Measurements from ENCODE around the gene CD200R1. TPM values are rescaled to one million over a fixed set of nuclear protein-coding genes. Genes with fewer than 3 reads are reported as not detected.

Gene CD200R1
- total and polyA plus RNA-seq, 5 donors from 2014 or later = 3.9 to 7.5 (median 5.1) TPM

GRCh38 chr3:113006359-113007056 is 31.6 kb upstream of the CD200R1 start:
- Histone ChIP-seq H3K4me1 (ENCODE audit: control insufficient read depth, insufficient read depth, low read length, poor library complexity, severe bottlenecking) (peaks cover 14% of the 10 kb centered on the region), H3K27ac (ENCODE audit: insufficient read depth, low read length, poor library complexity, severe bottlenecking) (peak overlapping the region; percentile 65), H3K36me3 (ENCODE audit: control insufficient read depth, insufficient read depth, low read length) (peaks cover 58% of the 10 kb centered on the region), H3K4me3 (ENCODE audit: low read depth, low read length) (peak overlapping the region; percentile 79), H3K27me3 (ENCODE audit: control insufficient read depth, insufficient read depth, low read length) (no peaks in the 10 kb centered on the region), H3K9me3 (ENCODE audit: control insufficient read depth in 2 of 2, low read length in 2 of 2) (no peaks in the 10 kb centered on the region)
- H3K27ac Mint-ChIP-seq = peak overlapping the region; percentile 82 to 96 (median 89)
- no peak for DNase-seq
- H3K27me3 Mint-ChIP-seq = no peaks in the 10 kb centered on the region
- no peaks in the 10 kb centered on the region for H3K9me3 Mint-ChIP-seq
- H3K4me3 Mint-ChIP-seq = peak overlapping the region in 2 of 4 donors; percentile 60 to 66
- H3K4me1 Mint-ChIP-seq = peaks cover 20 to 48% (median 48%) of the 10 kb centered on the region in 4 donors
- H3K36me3 Mint-ChIP-seq = peaks cover 32% of the 10 kb centered on the region
- no peak for ATAC-seq (ENCODE audit: low read depth in 2 of 2)

- peak overlapping the region; percentile 65 for H3K27ac ChIP-seq (ENCODE audit: insufficient read depth, low read length, poor library complexity, severe bottlenecking)
- no peaks in the 10 kb centered on the region for H3K27me3 Mint-ChIP-seq
- H3K4me3 Mint-ChIP-seq = peak overlapping the region; percentile 46 to 80 (median 63)
- H3K36me3 ChIP-seq (ENCODE audit: control insufficient read depth, insufficient read depth, low read length) = peaks cover 53% of the 10 kb centered on the region
- peak; percentile 73 to 74 for ATAC-seq (ENCODE audit: low read depth in 2 of 2)
- H3K36me3 Mint-ChIP-seq = peaks cover 27% of the 10 kb centered on the region
- peak overlapping the region; percentile 82 to 96 (median 89) for H3K27ac Mint-ChIP-seq
- H3K4me1 Mint-ChIP-seq = peaks cover 18 to 51% (median 50%) of the 10 kb centered on the region in 4 donors
- peak in 2 of 3 donors; percentile 58 to 61 for DNase-seq
- no peaks in the 10 kb centered on the region for H3K9me3 ChIP-seq (ENCODE audit: control insufficient read depth in 2 of 2, low read length in 2 of 2)
- H3K9me3 Mint-ChIP-seq = no peaks in the 10 kb centered on the region
- H3K27me3 ChIP-seq (ENCODE audit: control insufficient read depth, insufficient read depth, low read length) = no peaks in the 10 kb centered on the region
- peaks cover 14% of the 10 kb centered on the region for H3K4me1 ChIP-seq (ENCODE audit: control insufficient read depth, insufficient read depth, low read length, poor library complexity, severe bottlenecking)
- peak overlapping the region; percentile 79 for H3K4me3 ChIP-seq (ENCODE audit: low read depth, low read length)
Observed at GRCh38 chr3:113005611-113006010, 30.7 kb upstream of the CD200R1 start.

- DNase-seq = peak in 1 of 3 donors; percentile 72
- Mint-ChIP-seq H3K36me3 (peaks cover 38% of the 10 kb centered on the region), H3K27ac (peak overlapping the region; percentile 69 to 84 (median 82)), H3K27me3 (no peaks in the 10 kb centered on the region), H3K4me3 (peak overlapping the region in 1 of 4 donors; percentile 28), H3K4me1 (peaks cover 22 to 66% (median 49%) of the 10 kb centered on the region in 4 donors), H3K9me3 (no peaks in the 10 kb centered on the region)
- H3K4me1 ChIP-seq (ENCODE audit: control insufficient read depth, insufficient read depth, low read length, poor library complexity, severe bottlenecking) = peaks cover 14% of the 10 kb centered on the region
- H3K36me3 ChIP-seq (ENCODE audit: control insufficient read depth, insufficient read depth, low read length) = peaks cover 56% of the 10 kb centered on the region
- H3K4me3 ChIP-seq (ENCODE audit: low read depth, low read length) = no peak overlapping the region
- H3K9me3 ChIP-seq (ENCODE audit: control insufficient read depth in 2 of 2, low read length in 2 of 2) = no peaks in the 10 kb centered on the region
- H3K27me3 ChIP-seq (ENCODE audit: control insufficient read depth, insufficient read depth, low read length) = no peaks in the 10 kb centered on the region
- peak overlapping the region; percentile 15 for H3K27ac ChIP-seq (ENCODE audit: insufficient read depth, low read length, poor library complexity, severe bottlenecking)
- ATAC-seq (ENCODE audit: low read depth in 2 of 2) = peak; percentile 74 to 75
Observed at GRCh38 chr3:113002679-113003078, 27.8 kb upstream of the CD200R1 start.

- peaks cover 54% of the 10 kb centered on the region for H3K36me3 ChIP-seq (ENCODE audit: control insufficient read depth, insufficient read depth, low read length)
- H3K36me3 Mint-ChIP-seq = peaks cover 35% of the 10 kb centered on the region
- H3K4me1 ChIP-seq (ENCODE audit: control insufficient read depth, insufficient read depth, low read length, poor library complexity, severe bottlenecking) = peaks cover 14% of the 10 kb centered on the region
- H3K9me3 Mint-ChIP-seq = no peaks in the 10 kb centered on the region
- no peaks in the 10 kb centered on the region for H3K9me3 ChIP-seq (ENCODE audit: control insufficient read depth in 2 of 2, low read length in 2 of 2)
- H3K4me3 ChIP-seq (ENCODE audit: low read depth, low read length) = no peak overlapping the region
- no peak for DNase-seq
- peak overlapping the region; percentile 69 to 84 (median 82) for H3K27ac Mint-ChIP-seq
- no peaks in the 10 kb centered on the region for H3K27me3 ChIP-seq (ENCODE audit: control insufficient read depth, insufficient read depth, low read length)
- no peak overlapping the region for H3K4me3 Mint-ChIP-seq
- ATAC-seq (ENCODE audit: low read depth in 2 of 2) = no peak
- peaks cover 22 to 67% (median 48%) of the 10 kb centered on the region in 4 donors for H3K4me1 Mint-ChIP-seq
- H3K27ac ChIP-seq (ENCODE audit: insufficient read depth, low read length, poor library complexity, severe bottlenecking) = no peak overlapping the region
- H3K27me3 Mint-ChIP-seq = no peaks in the 10 kb centered on the region
Observed at GRCh38 chr3:113002037-113002436, 27.1 kb upstream of the CD200R1 start.

- H3K27me3 Mint-ChIP-seq = no peaks in the 10 kb centered on the region
- H3K4me1 Mint-ChIP-seq = peaks cover 19 to 59% (median 42%) of the 10 kb centered on the region in 4 donors
- ATAC-seq (ENCODE audit: low read depth in 2 of 2) (no peak), DNase-seq (no peak)
- peak overlapping the region in 2 of 3 donors; percentile 29 to 36 for H3K27ac Mint-ChIP-seq
- no peaks in the 10 kb centered on the region for H3K27me3 ChIP-seq (ENCODE audit: control insufficient read depth, insufficient read depth, low read length)
- peaks cover 32% of the 10 kb centered on the region for H3K36me3 Mint-ChIP-seq
- no peak overlapping the region for H3K4me3 ChIP-seq (ENCODE audit: low read depth, low read length)
- H3K4me3 Mint-ChIP-seq = peak overlapping the region in 1 of 4 donors; percentile 27
- no peaks in the 10 kb centered on the region for H3K9me3 Mint-ChIP-seq
- H3K36me3 ChIP-seq (ENCODE audit: control insufficient read depth, insufficient read depth, low read length) = peaks cover 60% of the 10 kb centered on the region
- H3K27ac ChIP-seq (ENCODE audit: insufficient read depth, low read length, poor library complexity, severe bottlenecking) = no peak overlapping the region
- peaks cover 4% of the 10 kb centered on the region for H3K4me1 ChIP-seq (ENCODE audit: control insufficient read depth, insufficient read depth, low read length, poor library complexity, severe bottlenecking)
- no peaks in the 10 kb centered on the region for H3K9me3 ChIP-seq (ENCODE audit: control insufficient read depth in 2 of 2, low read length in 2 of 2)
Observed at GRCh38 chr3:113000691-113001090, 25.8 kb upstream of the CD200R1 start.

DNA sequence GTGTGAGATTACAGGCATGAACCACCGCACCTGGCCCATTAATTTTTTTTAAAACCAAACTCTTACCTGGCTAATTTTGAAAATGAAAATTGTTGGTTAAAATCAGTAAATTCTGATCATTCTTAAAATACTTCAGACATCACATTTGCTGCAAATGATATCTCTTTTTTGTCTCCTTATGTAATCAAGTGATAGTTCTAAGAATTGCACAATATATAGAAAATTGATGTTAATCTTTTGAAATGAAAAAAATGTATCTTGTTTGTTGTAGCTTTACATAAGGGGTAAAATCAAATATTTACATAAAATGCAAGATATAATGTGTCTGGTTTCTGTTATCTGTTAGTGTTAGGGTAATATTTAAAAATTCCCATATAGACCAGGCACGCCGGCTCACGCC is 20.9 kb upstream of the CD200R1 start:
- no peak overlapping the region for H3K27ac ChIP-seq (ENCODE audit: insufficient read depth, low read length, poor library complexity, severe bottlenecking)
- H3K9me3 ChIP-seq (ENCODE audit: control insufficient read depth in 2 of 2, low read length in 2 of 2) = no peaks in the 10 kb centered on the region
- no peaks in the 10 kb centered on the region for H3K27me3 ChIP-seq (ENCODE audit: control insufficient read depth, insufficient read depth, low read length)
- Mint-ChIP-seq H3K9me3 (no peaks in the 10 kb centered on the region), H3K4me3 (no peak overlapping the region), H3K4me1 (peaks cover 31 to 64% (median 49%) of the 10 kb centered on the region in 4 donors), H3K27me3 (no peaks in the 10 kb centered on the region), H3K36me3 (peaks cover 35% of the 10 kb centered on the region), H3K27ac (peak overlapping the region in 1 of 3 donors; percentile 45)
- DNase-seq (no peak), ATAC-seq (ENCODE audit: low read depth in 2 of 2) (no peak)
- H3K4me3 ChIP-seq (ENCODE audit: low read depth, low read length) = no peak overlapping the region
- H3K36me3 ChIP-seq (ENCODE audit: control insufficient read depth, insufficient read depth, low read length) = peaks cover 44% of the 10 kb centered on the region
- H3K4me1 ChIP-seq (ENCODE audit: control insufficient read depth, insufficient read depth, low read length, poor library complexity, severe bottlenecking) = peaks cover 18% of the 10 kb centered on the region

DNA sequence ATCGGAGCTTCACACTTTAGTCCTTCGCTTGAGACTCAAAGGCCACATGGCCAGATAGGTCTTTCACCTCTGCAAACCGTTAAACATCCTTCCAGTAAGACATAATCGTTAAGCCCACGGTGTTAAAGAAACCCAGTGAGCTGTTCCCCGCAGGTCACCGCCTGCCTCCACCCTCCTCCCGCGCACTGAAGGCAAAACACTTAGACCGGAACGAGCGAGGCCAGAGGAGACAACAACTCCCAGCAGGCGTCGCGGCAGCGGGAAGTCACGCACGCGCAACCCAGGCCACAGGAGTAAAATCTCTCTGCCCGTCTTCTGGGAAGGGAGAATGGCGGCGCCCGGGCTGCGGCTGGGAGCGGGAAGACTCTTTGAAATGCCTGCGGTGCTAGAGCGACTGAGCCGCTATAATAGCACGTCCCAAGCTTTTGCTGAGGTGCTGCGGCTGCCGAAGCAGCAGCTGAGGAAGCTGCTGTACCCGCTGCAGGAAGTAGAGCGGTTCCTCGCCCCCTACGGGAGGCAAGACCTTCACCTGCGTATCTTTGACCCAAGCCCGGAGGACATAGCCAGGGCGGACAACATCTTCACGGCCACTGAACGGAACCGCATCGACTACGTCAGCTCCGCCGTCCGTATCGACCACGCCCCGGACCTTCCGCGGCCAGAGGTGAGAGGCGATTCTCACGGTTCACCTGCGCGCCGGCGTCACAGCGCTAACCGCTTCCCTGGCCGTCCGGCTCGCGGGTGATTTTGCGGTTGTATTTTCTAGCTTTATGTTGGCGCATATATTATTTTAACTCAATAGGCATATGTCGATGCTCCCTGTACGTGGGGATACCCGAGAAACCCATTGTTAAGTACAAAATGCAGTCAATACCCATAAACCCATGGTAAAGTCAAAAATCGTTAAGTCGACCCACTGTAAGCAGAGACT is 16.0 kb upstream of the CD200R1 start, which contains the start of gene GTPBP8:
TSS of gene GTPBP8 (plus strand) at position 313 of the 931 bp plus-strand sequence. CDS start at position 329, 16 bp downstream.
- H3K36me3 ChIP-seq (ENCODE audit: control insufficient read depth, insufficient read depth, low read length) = peaks cover 8% of the 10 kb centered on the region
- H3K4me3 ChIP-seq (ENCODE audit: low read depth, low read length) = peak within 1 kb of the TSS; percentile 96
- no peaks in the 10 kb centered on the region for H3K27me3 ChIP-seq (ENCODE audit: control insufficient read depth, insufficient read depth, low read length)
- DNase-seq (peak; percentile 71 to 92 (median 75)), ATAC-seq (ENCODE audit: low read depth in 2 of 2) (peak; percentile 88)
- H3K4me1 ChIP-seq (ENCODE audit: control insufficient read depth, insufficient read depth, low read length, poor library complexity, severe bottlenecking) = peaks cover 18% of the 10 kb centered on the region
- Mint-ChIP-seq H3K4me3 (peak within 1 kb of the TSS; percentile 93 to 99 (median 96)), H3K4me1 (peaks cover 27 to 72% (median 45%) of the 10 kb centered on the region in 4 donors), H3K27ac (peak within 1 kb of the TSS; percentile 94 to 97 (median 97)), H3K36me3 (peaks cover 11% of the 10 kb centered on the region), H3K27me3 (no peaks in the 10 kb centered on the region), H3K9me3 (no peaks in the 10 kb centered on the region)
- H3K27ac ChIP-seq (ENCODE audit: insufficient read depth, low read length, poor library complexity, severe bottlenecking) = peak within 1 kb of the TSS; percentile 86
- H3K9me3 ChIP-seq (ENCODE audit: control insufficient read depth in 2 of 2, low read length in 2 of 2) = no peaks in the 10 kb centered on the region
